RKO (cell line): ENCODE measurements around the gene PTPRM.

Experiments used
- DNase-seq: peaks from one replicate; pipeline ENCODE4 v3.0.0-alpha.2; 2016; ENCODE audit warnings: low spot score

Gene PTPRM

DNA sequence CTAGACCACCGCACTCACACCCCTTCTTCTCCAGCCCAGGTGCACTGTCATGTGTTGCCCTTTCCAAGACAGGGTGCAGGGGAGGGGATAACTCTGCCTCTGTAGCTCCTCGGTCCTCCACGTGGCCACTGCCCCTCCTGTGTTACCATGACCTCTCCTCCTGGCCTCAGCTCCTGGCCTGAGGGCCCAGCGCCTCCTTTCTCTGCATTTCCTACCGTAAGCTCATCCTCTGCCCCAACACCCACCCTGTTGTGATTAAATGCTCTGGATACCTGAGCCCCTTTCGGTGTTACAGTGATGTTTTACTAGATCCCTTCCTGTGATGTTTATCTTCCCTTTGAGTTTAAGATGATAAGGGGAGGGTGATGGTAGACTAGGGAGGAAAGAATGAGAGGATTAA is 242.3 kb downstream of the PTPRM start:
- no peak for DNase-seq

DNA sequence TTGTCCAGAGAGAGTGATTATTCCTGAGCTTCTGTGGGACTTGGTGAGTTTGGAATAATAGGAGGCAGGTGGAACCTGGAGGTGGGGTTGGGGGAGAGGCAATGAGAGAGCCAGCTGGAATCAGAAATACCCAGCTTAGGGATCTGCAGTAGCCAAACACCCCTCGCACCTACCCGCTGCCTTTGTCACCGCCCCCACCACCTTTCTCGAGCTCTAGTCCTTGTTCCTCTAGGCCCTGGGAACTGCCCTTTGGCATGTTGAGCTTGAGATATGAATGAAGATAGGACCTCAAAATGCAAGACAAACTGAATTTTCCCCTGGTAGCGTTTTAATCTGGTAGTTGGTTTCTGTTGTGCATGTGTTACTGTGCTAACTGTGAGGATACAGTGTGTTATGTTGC is 242.9 kb downstream of the PTPRM start:
- DNase-seq: no peak

DNA sequence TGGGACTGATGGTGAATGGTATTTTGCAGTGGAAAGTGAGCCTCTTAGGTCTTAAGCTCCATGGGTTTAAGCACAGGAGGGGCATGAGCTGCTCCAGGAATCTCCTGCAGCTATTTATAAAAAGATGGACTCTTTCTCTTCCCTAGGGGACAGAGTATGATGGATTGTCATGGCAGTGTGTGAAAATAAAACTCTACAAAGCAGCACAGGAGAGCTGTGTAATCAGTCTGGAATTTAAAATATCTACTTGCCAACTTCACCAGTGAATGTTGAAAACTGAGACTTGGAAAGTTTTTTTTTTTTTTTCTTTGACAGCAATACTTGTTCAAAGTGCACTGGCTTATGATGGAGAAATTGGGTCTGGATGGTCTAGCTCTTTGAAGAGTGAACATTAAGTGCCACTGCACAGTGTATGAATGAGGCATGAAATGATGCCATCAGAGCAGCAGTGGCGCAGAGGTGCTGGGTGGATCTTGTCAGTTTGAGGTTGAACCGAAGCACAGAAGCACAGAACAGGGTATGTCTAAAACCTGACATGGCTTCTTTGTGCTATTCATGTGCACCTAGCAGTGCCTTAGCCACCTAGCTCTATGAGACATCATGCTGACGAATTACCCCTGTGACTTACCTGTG is 245.4 kb downstream of the PTPRM start:
- DNase-seq: no peak

DNA sequence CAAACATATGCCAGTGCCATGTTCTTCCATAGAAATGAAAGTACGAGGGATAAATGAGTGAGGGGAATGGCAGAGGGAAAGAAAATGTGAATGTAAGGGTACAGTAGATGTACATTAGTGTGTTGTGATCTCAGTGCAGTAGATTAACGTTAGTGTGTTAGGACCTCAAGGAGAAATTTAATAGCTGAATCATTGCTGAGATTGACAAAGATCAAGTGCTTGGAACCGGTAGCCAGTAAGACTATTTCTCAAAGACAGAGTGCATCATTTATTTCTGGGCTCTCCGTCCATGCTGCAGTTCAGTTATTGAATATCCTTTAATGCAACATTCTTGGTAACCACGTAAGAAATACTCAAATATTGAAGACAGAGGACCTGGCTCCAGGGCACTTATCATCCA is 246.0 kb downstream of the PTPRM start:
- no peak for DNase-seq

DNA sequence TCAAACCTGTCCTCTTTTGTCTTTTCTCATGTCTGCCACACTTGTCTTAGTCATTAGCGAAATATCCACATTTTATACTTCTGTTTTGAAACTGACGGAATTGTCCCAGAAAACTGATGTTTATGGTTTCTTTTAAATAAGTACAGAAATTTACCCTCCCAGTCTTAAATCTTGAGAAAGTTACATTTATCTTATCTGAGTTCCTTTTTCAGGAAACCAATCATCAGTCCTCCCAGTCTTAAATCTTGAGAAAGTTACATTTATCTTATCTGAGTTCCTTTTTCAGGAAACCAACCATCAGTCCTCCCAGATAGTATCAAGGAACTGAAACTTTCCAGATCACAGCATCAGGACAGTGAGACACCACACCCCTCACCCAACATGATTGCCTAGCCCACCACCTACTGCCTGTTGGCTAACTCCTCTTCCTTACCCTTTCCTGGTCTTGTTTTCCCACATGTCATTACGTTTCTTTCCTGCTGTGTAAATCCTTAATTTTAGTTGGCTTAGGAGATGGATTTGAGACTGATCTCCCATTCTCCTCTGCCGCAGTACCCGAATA is 247.7 kb downstream of the PTPRM start:
- no peak for DNase-seq

DNA sequence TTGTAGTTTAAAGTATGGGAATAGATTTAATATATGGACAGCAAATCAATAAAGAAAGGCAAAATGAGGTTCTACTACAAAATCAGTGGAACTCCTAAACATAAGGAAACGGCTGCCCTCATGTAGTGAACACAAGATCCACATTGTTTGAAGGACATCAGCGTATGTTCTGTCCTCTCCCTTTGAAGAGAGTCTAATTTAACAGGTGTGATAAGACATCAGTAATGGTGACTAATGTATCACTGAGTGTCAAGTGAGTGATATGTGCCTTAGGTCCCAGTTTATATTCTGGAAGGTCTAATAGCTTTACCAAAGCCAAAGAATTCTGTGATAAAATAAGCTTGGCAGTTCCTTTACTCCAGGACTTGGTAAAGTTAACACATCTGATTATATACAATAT is 248.7 kb downstream of the PTPRM start:
- DNase-seq: no peak

DNA sequence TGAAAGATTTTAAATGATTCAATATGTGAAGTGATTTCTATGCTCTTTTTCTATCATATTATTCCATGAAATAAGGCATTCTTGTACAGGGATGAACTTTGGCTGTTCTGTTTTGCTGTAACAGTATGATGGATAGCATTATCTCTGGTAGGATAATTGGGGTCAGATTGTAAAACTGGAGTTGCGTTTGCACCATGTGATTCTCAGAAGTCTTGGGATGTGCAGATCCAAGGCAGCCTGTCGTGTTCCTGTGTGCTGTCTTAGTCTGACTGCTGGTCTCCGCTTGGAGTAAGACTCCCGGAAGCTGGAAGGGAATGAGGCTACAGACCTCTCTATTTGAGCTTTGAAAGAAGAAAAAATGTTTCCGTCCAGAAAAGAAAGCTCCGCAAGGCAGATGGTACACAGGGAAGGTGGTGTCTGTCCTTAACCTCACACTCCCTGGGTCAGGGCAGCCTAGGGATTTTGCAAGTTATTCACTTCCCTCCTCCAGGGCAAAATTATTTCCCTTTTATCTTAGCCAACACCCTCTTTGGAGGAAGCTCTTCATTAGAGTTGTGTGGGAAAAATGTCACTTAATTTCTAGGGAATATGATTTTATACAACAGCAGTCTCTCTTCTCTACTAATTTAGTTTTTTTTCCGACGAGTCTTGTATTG is 250.6 kb downstream of the PTPRM start:
- DNase-seq: no peak

DNA sequence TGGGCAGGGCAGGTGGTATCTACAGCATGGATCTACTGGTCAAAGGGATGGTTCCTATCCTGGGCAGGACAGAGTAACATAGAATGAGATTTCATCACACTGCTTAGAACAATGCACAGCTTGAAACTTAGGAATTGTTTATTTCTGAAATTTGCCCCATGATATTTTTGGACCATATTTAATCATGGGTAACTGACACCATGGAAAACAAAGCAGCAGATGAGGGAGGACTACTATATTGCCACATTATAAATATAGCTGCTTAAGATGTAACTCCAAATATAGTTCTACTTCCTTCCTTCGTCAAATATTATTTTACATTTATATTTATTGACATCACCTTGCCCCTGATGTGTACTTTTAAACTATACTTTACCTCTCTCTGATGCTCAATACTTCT is 254.7 kb downstream of the PTPRM start:
- no peak for DNase-seq

DNA sequence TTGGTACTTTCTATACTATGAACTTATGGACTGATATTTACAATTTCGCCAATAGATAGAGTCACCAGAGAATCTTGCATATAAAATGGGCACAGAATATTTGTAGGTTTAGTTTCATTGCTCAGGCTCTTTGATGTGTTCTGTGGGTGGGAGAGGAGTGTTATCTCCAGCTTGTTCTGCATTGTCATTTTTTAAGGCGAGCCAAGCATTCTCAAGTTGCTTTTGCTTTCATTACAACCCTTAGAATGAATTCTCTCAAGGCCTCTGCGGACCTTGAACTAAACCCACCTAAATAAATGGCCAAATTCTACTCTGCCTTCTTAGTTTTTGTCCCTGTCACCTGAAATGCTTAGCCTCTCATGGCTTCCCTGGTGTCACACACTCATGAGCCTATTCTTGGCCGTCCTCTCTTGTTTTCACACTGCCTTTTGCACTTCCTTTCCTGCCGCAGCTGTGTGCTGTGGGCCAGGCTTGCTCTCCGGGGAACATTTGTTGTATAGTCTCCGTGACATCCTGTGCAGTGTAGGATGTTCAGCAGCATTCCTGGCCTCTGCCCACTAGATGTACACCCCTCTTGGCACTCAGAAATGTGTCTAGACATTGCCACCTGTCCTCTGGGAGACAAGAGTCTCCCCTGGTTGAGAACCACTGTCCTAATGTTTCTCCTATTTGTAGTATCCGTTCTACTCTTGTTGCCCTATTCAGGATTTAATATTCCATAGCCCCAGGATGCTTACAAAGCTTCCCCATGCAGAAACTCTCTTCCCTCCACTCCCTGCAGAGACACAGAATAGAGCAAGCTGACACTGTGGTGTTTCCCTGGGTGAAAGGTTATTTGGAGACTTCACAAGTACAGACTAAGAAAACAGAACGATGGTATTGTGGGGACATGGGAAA is 255.6 kb downstream of the PTPRM start:
- DNase-seq: no peak

DNA sequence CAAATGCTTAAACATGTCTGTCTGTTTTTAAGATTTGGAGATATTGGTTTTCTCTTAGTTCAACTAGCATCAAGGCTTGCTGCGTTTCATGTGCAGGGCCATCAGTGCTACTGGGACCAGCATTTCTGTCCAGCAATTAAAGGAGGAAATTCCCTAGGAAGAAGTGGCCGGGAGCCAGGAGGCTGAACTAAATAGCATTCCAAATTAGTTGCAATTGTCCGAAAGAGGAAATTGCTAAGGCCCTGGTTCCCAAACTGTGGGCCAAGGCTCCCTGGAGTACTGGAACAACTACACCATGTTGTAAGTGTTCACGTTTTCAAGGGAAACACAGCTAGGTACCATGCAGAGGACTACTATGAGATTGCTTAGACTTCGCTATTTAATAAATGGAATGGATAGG is 257.9 kb downstream of the PTPRM start:
- no peak for DNase-seq

DNA sequence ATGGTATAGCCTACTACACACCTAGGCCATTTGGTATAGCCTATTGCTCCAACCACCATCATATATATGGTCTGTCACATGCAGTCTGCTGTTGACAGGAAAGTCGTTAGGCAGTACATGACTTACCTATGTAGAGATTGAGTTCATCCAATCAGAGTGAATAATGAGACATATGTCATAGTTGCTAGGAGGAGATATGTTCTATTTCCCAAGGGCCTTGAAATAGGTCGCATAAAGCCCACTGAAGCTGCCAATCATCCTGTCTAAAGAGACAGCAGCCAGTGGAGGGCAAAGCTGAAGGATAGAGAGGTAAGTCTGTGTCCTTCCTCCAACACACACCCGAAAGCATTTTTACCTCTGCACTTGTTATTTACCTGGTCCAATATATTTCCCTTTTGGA is 263.4 kb downstream of the PTPRM start:
- DNase-seq: peak; percentile 25

DNA sequence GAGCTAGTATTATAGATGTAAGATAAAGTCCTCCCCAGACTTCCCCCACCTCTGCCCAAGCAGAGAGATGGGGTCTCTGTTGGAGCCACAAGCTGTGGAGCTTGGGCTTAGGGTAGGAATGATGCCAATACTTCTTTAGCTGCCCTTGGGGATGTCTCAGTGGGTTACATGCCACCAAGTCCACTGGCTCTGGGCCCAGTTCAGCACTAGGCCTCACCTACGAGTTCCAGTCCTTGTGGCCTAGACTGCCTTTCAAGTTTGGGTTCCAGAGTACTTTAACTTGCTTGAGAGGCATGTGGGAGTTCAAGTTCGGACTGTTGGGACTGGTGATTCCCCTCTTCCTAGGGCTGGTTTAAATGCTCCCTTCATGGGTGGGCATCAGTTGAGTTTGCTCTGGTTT is 272.4 kb downstream of the PTPRM start:
- no peak for DNase-seq

DNA sequence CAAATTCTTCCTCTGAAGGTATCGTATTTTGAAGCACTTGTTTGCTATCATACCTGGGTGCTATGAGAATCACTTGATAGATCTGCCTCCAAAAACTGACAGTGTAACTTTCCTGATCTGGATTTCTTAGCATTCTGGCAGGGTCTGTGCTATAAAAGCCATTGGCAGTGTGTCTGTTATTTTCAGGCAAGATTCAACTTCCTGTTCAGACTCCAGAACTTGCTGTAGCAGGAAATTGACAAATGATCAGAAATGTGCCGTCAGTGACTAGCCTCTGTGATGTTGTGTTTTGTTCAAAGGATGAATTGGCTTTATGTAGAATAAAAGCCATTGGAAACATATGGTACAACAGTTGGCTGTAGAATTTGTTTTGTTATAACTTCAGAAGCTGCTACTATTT is 273.3 kb downstream of the PTPRM start:
- no peak for DNase-seq

DNA sequence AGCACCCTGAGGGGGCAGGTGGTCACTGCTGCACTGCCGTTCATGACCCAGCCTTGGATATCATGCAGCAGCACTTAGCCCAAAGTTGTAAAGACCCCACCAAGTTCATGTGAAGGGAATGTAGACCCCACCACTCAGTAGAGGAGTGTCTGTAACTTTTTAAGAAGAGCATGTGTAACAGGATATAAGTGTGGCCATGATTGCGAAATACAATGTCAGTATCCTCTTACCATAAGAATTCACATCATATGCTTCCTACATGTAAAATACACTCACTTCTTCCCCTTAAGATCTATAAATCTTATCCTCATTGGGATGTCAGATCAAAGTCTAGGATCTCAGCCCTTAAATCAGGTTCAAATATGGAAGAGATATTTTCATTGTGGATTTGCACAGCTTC is 276.9 kb downstream of the PTPRM start:
- no peak for DNase-seq

DNA sequence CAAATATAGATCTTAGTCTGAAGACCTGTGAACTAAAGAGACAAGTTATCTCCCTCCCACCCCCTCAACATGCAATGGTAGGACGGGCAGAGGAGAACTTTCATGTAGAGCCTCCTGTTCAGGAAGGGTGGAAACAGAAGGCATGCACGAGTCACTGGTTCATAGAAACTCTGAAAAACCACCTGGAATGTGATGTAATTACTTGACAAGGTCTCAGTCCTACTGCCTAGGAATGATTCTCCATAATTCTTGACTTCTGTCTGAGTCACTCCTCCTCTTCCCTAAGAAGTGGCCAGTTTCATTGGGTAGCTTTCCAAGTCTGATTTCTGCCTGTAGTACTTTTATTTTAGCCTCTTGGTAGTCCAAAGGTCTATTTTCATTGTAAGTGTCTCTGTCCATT is 277.3 kb downstream of the PTPRM start:
- DNase-seq: no peak

DNA sequence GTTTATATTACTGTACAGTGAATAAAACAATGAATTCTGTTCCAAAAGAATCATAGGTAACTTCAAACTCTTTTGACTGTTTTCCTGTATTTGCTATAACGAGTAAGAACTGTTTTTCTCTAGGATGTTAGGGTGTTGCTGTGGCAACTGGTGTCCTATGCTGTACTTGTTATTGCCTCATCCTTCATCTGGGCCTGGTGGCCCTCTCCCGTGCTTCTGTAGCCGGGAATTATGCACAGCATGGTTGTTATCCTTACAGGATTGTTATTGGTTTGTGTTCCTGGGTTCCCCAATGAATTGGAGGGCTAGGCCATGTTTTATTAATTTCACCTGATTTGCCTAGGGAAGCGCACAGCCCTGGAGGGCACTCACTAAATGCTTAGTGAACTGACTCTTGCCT is 279.2 kb downstream of the PTPRM start:
- DNase-seq: no peak

DNA sequence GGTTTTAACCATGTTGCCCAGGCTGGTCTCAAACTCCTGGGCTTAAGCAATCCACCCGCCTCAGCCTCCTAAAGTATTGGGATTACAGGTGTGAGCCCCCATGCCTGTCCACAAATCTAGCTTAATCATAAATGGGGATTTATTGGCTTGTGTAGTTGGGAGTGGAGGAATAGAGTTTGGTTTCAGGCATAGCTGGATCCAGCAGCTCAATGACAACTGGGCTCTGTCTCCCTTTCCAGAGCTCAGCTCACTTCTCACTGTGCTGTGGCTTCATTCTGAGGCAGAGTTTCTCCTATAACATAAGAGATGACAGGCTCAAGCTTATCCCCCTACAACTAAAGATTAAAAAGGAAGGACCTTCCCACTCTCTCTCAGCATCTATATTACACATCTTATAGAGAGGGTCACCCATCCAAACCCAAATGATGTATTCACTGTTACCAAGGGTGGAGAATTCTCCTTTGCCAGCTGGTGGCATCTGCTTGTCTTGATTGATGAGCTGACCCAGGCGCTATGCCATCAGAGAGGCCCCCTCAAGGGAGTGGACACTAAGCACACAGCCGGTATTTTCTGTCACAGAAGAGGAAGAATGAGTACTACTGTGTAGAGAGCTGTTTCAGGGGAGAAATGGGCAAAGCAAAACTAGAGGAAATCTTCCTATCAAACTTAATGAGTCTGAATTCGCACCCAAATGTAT is 280.4 kb downstream of the PTPRM start:
- no peak for DNase-seq

DNA sequence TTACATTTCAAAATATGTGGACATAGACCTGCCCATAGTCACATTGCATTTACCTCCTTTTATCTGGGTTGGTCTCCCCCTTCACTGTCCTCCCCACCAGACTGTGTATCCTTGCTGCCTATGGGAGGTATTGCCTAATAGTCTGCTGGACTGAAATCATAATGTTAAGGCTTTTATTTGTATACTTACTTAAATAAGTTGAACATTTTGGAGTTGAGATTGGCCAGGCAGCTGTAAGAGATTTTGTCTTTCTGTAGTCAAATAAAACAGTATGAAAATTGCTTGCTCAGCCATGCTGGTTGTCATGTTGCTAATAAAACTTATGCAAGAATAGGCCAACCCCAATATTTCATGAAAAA is 280.9 kb downstream of the PTPRM start:
- DNase-seq: no peak

DNA sequence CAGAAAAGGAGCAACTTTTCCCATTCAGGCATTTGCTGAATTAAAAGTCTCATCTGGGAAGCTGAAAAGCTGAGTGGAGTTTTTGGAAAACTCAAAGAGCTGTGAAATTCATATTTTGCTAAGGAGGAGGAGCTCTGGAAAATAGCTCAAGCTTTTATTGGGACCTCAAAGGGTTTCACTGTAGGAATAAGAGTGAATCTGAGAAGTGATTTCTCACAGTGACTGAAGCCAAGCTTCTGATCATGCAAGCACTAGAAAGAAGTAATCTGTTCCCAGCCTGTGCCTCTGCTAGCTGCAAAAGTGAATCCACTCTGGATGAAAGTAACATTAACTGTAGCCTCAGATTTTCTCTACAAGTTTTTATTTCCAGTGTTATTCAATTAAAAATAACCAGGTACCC is 283.3 kb downstream of the PTPRM start:
- no peak for DNase-seq

DNA sequence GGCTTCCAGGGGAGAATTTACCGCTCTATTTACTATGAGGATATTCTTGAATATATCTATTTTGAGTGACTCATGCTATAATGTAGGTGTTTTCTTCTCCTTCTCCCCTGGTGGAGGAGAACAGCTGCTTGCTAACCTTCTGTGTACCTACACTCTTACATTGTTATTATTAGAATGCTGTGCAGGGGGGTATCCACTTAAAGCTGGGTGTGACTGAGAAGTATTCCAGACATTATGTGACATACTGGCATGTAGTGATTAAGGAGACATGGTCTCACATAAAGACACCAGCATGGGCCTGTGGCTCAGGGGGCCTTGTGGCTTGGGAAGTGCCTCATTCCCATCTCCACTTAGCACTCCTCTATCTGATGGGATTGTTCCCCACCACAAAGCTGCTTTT is 287.9 kb downstream of the PTPRM start:
- no peak for DNase-seq

DNA sequence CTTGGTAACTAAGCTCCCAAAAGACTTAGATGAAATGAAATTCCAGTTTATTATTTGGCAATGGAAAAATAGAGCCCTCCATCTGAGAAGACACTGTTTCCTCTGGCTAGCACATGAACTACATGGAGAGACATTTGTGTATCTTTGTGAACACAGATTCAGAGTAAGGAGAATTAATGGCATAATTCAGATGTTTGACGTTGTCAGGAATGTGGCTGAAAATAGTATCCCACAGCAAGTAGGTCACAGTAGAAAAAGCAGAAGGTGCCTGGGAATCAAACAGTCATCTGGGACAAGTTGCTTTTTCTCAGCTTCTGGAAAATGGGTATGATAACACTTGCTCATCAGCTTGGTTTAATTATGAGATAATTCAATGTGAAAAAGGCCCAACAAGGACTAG is 288.6 kb downstream of the PTPRM start:
- no peak for DNase-seq

DNA sequence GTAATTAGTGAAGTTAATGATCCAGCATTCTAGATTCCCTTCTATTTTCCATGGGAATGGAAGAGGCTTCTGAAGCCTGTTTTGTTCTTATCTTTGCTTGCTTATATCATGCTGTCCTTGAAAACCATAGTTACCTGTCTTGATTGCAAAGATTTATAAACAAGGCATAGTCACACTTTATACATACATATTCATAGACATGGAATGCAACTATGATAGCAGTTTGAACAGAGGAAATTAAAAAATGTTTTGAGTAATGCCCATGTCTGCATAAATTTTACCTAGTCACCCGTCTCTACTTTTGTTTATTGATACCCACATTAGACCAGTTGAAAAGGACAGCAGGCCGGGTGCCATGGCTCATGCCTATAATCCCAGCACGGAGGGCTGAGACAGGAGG is 289.0 kb downstream of the PTPRM start:
- no peak for DNase-seq
